Fibroblast of lung (primary cell): ENCODE measurements around the gene SKIC8. TPM values are rescaled to one million over a fixed set of nuclear protein-coding genes. Genes with fewer than 3 reads are reported as not detected.

Source experiments
- DNase-seq, 2 donors: peaks; one replicate each; pipeline versions ENCODE4 v3.0.0 to v3.0.0-alpha.2; 2010; ENCODE audit warnings: low read depth in 2 of 2
- H2AFZ ChIP-seq: 2 replicates; pipeline ENCODE4 v1.5.1; 2012; ENCODE audit warnings: low read length, control low read depth, inconsistent platforms
- H3K27ac ChIP-seq: 2 replicates; pipeline ENCODE4 v1.5.1; 2011; ENCODE audit warnings: low read length, control low read depth; ENCODE audit not compliant: insufficient read depth
- H3K27me3 ChIP-seq: 2 replicates; pipeline ENCODE4 v1.5.1; 2011; ENCODE audit warnings: mild to moderate bottlenecking, low read length; ENCODE audit not compliant: control insufficient read depth, insufficient read depth
- H3K36me3 ChIP-seq: 2 replicates; pipeline ENCODE4 v1.5.1; 2011; ENCODE audit warnings: low read length; ENCODE audit not compliant: control insufficient read depth, insufficient read depth
- H3K4me1 ChIP-seq: 2 replicates; pipeline ENCODE4 v1.5.1; 2011; ENCODE audit warnings: low read length; ENCODE audit not compliant: control insufficient read depth, insufficient read depth; ENCODE audit errors: extremely low read depth
- H3K4me2 ChIP-seq: 2 replicates; pipeline ENCODE4 v1.5.1; 2011; ENCODE audit warnings: low read length, control low read depth; ENCODE audit not compliant: insufficient read depth; ENCODE audit errors: extremely low read depth
- H3K4me3 ChIP-seq, 4 experiments: fragments of 200-600 bp in 1 of 4; sonication (generic) in 1 of 4; replicated peaks in 1 of 4; 2 replicates each; pipeline ENCODE4 v1.5.1; 2011 to 2016; ENCODE audit warnings: low read length in 4 of 4, low read depth in 3 of 4, mild to moderate bottlenecking in 3 of 4, control low read depth in 2 of 4, inconsistent platforms in 1 of 4, mixed read lengths in 1 of 4; ENCODE audit not compliant: insufficient read depth in 1 of 4; ENCODE audit errors: control extremely low read depth in 1 of 4
- H3K79me2 ChIP-seq: 2 replicates; pipeline ENCODE4 v1.5.1; 2012; ENCODE audit warnings: mild to moderate bottlenecking, low read length, inconsistent platforms; ENCODE audit not compliant: control insufficient read depth, insufficient read depth
- H3K9ac ChIP-seq: 2 replicates; pipeline ENCODE4 v1.5.1; 2011; ENCODE audit warnings: mild to moderate bottlenecking, low read length, control low read depth; ENCODE audit not compliant: insufficient read depth
- H3K9me3 ChIP-seq: 2 replicates; pipeline ENCODE4 v1.5.1; 2012; ENCODE audit warnings: low read depth, low read length; ENCODE audit not compliant: control insufficient read depth, insufficient read depth
- H4K20me1 ChIP-seq: 2 replicates; pipeline ENCODE4 v1.5.1; 2011; ENCODE audit warnings: low read length; ENCODE audit not compliant: control insufficient read depth, insufficient read depth; ENCODE audit errors: extremely low read depth
- CTCF ChIP-seq, 2 donors: IDR thresholded peaks in 1 of 2; conservative IDR thresholded peaks in 1 of 2; 1 replicate in 1 of 2; 2 replicates in 1 of 2; pipeline ENCODE4 v1.5.1; 2011 to 2012; ENCODE audit warnings: low read length in 2 of 2, control low read depth in 1 of 2, inconsistent platforms in 1 of 2, low read depth in 1 of 2, mild to moderate bottlenecking in 1 of 2
- EZH2 ChIP-seq: IDR thresholded peaks from 2 replicates; pipeline ENCODE4 v1.5.1; 2012; ENCODE audit warnings: low read length, control low read depth, mild to moderate bottlenecking; ENCODE audit errors: missing control alignments
- polyA plus RNA-seq, 2 donors: library from polyadenylated mRNA; depleted of rRNA in 1 of 2; stranded (reverse) in 1 of 2; unstranded in 1 of 2; fragments of >200 nt; gene quantifications; 2 replicates each; pipeline ENCODE4 v1.2.1, GENCODE V29; 2011 to 2012; ENCODE audit warnings: missing spikeins in 1 of 2
- total RNA-seq: library from RNA; depleted of rRNA; stranded (reverse); fragments of >200 nt; gene quantifications from 2 replicates; pipeline ENCODE4 v1.2.1, GENCODE V29; 2014

SKIC8 gene
- total and polyA plus RNA-seq, 2 donors (not counting 1 experiment from before 2014, with no cell fraction given), result 47.1 to 82.2 TPM

- Histone ChIP-seq H4K20me1 (no peaks in the 10 kb centered on the region), H3K36me3 (no peaks in the 10 kb centered on the region), H3K4me2 (no peak overlapping the region), H3K27ac (no peak overlapping the region), H3K4me3 (no peak overlapping the region), H3K9ac (no peak overlapping the region), H3K79me2 (no peaks in the 10 kb centered on the region), H3K9me3 (no peaks in the 10 kb centered on the region), H3K27me3 (peaks cover 3% of the 10 kb centered on the region), H2AFZ (no peak overlapping the region), H3K4me1 (no peaks in the 10 kb centered on the region)
- TF ChIP-seq EZH2 (no peak), CTCF (conservative IDR thresholded peaks at IDR 0.05 in 1 of 2, IDR thresholded peaks at IDR 0.05 in 1 of 2; ENCODE audit: low read depth in 1 of 2, low read length in 2 of 2) (no peak)
- peak in 1 of 2 donors; percentile 80 for DNase-seq
Measured at GRCh38 chr15:78322243-78322642, 22.8 kb upstream of the SKIC8 start.

GRCh38 chr15:78321786-78322185, 22.4 kb upstream of the SKIC8 start:
- H3K9me3 ChIP-seq, result no peaks in the 10 kb centered on the region
- no peak overlapping the region for H3K9ac ChIP-seq
- H3K4me3 ChIP-seq, result no peak overlapping the region
- H3K79me2 ChIP-seq, result no peaks in the 10 kb centered on the region
- H3K4me2 ChIP-seq, result no peak overlapping the region
- H3K27ac ChIP-seq, result no peak overlapping the region
- TF ChIP-seq CTCF (conservative IDR thresholded peaks at IDR 0.05 in 1 of 2, IDR thresholded peaks at IDR 0.05 in 1 of 2; ENCODE audit: low read depth in 1 of 2, low read length in 2 of 2), result no peak
- TF ChIP-seq EZH2, result no peak
- H3K36me3 ChIP-seq, result no peaks in the 10 kb centered on the region
- no peak overlapping the region for H2AFZ ChIP-seq
- H3K4me1 ChIP-seq, result no peaks in the 10 kb centered on the region
- H3K27me3 ChIP-seq, result peaks cover 3% of the 10 kb centered on the region
- H4K20me1 ChIP-seq, result no peaks in the 10 kb centered on the region
- DNase-seq, result no peak

GRCh38 chr15:78321041-78321570, 21.7 kb upstream of the SKIC8 start:
- no peak for TF ChIP-seq EZH2
- TF ChIP-seq CTCF (conservative IDR thresholded peaks at IDR 0.05 in 1 of 2, IDR thresholded peaks at IDR 0.05 in 1 of 2; ENCODE audit: low read depth in 1 of 2, low read length in 2 of 2), result no peak
- no peaks in the 10 kb centered on the region for H3K9me3 ChIP-seq
- no peak overlapping the region for H2AFZ ChIP-seq
- no peak overlapping the region for H3K4me2 ChIP-seq
- DNase-seq, result no peak
- H3K9ac ChIP-seq, result no peak overlapping the region
- H3K36me3 ChIP-seq, result no peaks in the 10 kb centered on the region
- H4K20me1 ChIP-seq, result no peaks in the 10 kb centered on the region
- no peak overlapping the region for H3K27ac ChIP-seq
- H3K27me3 ChIP-seq, result peaks cover 3% of the 10 kb centered on the region
- no peaks in the 10 kb centered on the region for H3K79me2 ChIP-seq
- H3K4me1 ChIP-seq, result no peaks in the 10 kb centered on the region
- no peak overlapping the region for H3K4me3 ChIP-seq
